ENCODE results near the gene SLX4IP.

SLX4IP gene

DNA sequence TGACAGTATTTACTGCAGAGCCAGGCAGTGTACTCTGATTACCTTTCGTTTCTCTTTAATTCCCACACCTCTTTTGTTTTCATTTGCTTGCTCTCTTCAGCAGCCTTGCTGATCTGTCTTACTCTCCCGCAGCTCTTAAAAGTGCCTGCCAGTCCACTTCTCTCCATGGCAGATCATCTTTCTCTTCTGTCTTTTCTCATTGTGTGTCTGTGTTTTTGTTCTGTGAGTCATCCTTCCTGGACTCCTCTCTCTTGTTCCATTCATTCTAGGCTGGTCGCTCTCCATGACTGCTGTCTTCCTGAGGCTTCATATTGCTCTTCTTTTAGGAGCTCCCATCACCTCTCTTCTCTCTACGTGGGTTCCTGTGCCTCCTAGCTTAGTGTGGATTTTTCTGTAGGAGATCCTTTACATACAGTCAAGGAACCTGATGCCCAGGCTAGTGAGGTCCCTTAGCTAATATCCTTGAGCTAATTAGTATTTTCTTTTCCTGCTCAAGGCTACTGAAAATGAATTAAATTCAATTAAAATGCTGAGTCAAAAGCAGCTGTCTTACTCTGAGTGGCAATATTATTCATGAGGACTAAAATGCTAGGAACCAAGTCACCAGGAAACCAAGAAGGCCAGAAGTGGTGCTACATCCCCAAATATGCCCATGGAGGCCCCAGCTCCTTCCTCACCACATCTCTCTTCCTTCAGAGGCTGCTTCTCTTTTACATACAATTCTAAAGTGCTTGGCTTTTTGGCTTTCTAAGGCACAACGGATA is 86.1 kb downstream of the SLX4IP start:
- no peak for DNase-seq

DNA sequence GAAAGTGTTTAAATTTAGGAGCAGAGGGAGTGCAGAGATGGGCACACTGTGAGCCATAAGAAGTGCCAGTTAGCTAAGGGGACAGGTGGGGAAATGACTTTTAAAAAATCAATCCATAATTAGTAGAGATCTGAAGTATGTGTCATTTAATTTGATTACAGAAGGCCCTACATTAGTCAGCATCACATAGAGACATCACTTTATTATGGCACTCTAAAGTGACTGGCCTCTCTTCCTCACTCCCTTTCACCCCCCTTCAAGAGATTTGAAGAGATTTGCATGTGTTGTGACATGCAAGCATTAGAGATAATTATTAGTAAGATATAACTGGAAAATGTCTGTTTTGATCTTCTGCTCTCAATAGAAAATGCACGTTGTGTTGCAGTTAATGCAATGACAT is 86.7 kb downstream of the SLX4IP start:
- DNase-seq, result no peak

GRCh38 chr20:10522328-10522727 is 87.2 kb downstream of the SLX4IP start:
- no peak for DNase-seq

DNA sequence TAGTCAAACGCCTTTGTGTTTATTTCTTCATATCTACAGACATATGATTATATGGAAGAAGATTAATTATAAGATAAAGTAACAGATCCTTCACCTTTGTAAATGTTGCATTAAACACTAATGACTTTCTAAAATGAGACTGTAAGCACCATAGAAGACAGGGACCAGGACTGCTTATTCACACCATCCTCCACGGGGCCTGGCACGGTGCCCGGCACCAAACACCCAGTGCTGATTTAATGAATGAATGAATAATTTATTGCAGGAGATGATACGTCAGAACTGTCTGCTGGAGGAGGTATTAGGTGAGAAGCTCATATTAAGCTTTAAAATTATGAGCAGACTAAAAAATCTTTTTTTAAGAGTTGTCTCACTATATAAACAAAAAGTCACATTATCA is 88.3 kb downstream of the SLX4IP start:
- DNase-seq, result no peak

DNA sequence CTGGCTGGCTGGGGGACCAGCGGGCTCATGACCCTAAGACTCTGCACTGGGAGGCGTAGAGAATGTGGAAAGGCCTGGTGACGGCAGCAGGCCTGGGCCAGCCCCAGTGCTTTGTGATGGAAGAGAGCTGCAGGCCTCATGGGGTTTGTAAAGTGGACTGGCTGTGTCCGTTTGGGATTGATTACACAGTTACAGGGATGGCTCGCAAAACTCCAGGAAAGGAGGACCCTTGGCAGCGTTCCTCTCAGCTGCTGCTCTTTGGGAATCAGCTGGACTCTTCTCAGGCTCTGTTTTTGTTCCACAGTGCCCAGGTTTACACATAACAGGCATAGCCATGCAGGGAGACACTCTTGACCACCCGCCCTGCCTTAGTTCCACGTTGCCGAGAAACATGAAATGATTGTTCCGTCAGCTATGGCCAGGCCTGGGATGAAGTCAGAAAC is 89.0 kb downstream of the SLX4IP start:
- no peak for DNase-seq

DNA sequence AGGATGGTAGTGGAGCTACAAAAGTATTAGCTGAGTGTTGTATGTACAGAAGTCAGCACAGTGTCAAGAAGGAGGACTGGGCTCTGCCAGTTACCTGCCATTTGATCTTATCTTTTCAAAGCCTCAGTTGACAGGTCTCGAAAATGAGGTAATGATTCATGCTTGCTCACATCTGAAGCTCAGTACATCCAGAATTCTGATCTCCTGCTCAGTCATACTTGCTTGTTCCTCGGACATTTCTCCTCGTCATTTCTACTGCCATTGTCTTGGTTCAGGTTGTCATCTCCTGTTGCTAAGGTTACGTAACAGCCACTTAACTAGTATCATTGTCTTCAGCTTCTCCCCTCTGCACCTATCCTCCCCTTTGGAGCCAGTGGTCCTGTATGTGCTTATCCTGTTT is 89.5 kb downstream of the SLX4IP start:
- DNase-seq, result no peak

- DNase-seq, result no peak
Measured at GRCh38 chr20:10527781-10528180, 92.7 kb downstream of the SLX4IP start.

GRCh38 chr20:10530883-10531282 is 95.8 kb downstream of the SLX4IP start:
- no peak for DNase-seq

- DNase-seq, result no peak
Measured at GRCh38 chr20:10531848-10532247, 96.7 kb downstream of the SLX4IP start.

DNA sequence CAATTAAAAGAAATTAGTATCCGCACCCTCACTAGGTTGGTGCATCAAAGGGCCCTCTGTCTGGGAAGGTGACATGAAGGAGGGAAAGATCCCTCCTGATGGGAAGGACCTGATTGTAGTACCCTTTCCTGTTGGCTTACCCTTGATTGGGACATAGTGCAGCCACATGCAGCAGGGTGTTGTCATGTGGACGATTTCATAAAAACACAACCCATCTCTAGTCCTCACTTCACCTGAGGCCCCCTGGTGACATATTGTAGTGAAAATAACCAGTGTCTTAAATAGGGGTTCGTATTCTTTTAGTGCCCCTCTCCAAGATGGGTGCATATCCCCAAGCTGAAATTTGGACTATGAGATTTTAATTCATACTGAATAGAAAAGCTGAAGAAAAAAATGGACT is 97.3 kb downstream of the SLX4IP start:
- no peak for DNase-seq

DNA sequence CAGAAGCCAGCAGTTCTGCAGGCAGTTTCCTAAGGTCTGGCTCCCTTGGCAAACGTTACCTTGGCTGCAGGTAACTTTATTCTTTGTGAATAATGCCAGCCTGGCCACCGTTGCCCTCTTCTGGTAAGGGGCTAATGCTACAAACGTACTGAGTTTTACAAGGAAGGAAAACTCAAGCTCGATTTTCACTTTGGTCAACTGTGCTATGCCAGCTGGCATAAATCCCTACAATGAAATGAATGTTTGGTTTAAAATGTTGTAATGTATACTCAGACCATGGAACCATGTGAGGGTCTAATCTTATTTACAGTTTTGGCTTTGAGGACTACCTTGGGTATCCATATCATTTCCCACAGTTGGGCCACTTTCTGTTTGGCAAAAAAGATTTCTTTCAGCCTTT is 101.4 kb downstream of the SLX4IP start:
- DNase-seq, result no peak

GRCh38 chr20:10537850-10538480 is 102.9 kb downstream of the SLX4IP start:
- DNase-seq, result no peak

DNA sequence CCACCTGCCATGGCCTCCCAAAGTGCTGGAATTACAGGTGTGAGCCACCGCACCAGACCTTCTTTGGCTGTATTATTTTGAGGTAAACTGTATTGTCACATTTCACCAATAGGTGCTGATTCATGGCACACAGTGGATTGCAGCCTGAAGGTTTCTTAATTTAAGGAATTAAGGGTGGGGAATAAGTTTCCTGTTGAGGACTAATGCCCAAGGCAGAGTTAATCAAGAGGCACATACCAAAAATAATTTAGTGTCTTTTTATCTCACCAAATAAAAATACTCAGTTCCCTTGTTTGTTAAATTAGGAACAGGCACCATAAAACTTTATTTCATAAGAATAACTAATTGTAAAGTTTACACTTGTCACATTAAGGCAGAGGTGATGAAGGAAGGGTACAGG is 103.7 kb downstream of the SLX4IP start:
- DNase-seq, result no peak

DNA sequence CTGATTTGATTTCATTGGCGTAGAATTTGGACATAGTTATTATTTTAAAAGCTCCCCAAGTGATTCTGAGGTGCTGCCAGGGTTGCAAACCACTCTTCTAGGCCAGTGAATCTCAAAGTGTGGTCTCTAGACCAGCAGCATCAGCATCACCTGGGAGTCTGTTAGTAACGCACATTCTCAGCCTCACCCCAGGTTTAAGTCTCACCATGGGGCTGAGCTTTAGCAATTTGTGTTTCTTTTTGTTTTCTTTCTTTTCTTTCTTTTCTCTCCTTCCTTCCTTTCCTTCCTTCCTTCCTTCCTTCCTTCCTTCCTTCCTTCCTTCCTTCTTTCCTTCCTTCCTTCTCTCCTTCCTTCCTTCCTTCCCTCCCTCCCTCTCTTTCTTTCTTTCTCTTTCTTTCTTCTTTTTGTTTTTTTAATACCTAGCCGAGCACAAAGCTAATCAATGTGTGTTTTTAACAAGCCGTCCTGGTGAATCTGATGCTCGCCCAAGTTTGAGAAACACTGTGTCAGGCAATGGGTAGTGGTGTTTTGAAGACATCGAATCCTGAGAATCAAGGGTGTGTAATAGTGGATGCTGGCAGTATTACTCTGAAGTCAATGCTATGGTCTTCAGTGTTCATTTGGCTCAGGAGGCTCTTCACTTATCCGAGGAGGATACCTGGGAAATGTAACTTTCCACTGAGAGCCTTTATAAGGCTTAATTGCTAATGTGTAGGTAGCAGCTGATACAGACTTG is 104.9 kb downstream of the SLX4IP start:
- DNase-seq, result no peak

GRCh38 chr20:10540636-10541493 is 105.8 kb downstream of the SLX4IP start:
- DNase-seq, result no peak

DNA sequence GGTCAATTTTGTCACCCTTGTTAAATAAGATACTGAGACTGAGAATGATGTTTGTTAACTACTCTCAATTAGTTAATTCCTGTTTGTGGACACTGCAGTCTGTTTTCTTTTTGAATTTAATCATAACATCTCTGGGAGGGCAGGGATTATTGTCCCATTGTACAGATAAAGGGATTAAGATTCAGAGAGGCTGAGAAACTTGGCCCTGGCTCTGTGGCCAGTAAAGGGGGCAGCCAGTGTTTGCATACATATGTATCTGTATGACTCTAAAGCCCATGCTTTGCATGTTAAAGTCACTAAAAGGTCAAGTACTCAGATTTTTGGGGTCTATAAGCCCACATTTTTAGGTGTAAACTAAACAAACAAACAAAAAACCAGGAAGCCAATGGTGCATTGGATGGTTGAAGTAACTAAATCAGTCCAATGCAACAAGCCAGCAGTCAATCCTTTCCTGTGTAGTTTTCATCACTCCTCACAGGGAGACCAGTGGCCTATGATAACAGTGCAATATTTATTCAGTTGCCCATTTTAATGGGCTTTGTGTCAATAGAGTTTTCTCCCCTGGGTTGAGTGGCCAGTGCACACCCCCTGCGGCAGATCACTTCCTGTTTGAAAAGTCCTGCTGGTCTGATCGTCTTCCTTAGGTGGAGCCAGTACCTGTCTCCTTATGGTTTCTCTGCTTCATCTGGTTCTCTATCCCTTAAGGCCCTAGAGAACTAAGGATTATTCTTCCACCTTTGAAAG is 106.7 kb downstream of the SLX4IP start:
- DNase-seq, result no peak

DNA sequence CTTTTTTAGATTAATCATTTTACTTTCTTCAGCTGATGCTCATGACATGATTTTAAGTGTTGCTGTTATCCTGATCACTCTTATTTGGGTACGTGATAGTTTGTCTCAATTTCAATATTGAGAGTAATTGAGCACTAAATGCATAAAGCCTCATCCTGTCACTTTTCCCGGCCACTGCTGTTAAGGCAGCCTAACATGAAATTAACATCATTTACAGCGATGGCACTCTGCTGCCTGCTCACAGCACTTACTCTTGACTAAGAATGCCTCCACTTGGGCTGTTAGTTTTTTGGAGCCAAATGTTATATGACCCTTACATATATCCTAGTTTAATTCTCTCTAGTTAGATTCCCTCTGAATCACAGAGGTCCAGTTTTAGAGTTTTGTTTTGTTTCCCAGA is 107.3 kb downstream of the SLX4IP start:
- DNase-seq, result no peak

DNA sequence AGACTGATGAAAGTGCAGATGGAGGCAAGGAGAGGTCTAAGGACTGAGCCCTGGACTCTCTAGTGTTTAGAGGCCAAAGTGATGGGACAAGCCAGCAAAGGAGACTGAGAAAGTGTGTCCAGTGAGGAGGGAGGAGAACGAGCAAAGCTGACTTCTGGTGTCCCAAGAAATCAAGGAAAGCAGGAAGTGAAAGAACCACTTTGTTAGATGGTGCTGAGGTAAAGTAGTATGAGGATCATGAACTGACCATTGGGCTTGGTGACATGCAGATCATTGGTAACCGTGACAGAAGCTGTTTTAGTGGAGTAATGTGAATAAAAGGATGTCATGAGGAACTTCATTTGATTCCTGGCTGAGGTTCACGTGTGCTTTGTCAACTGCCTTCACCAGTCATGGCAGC is 108.4 kb downstream of the SLX4IP start:
- DNase-seq, result no peak

DNA sequence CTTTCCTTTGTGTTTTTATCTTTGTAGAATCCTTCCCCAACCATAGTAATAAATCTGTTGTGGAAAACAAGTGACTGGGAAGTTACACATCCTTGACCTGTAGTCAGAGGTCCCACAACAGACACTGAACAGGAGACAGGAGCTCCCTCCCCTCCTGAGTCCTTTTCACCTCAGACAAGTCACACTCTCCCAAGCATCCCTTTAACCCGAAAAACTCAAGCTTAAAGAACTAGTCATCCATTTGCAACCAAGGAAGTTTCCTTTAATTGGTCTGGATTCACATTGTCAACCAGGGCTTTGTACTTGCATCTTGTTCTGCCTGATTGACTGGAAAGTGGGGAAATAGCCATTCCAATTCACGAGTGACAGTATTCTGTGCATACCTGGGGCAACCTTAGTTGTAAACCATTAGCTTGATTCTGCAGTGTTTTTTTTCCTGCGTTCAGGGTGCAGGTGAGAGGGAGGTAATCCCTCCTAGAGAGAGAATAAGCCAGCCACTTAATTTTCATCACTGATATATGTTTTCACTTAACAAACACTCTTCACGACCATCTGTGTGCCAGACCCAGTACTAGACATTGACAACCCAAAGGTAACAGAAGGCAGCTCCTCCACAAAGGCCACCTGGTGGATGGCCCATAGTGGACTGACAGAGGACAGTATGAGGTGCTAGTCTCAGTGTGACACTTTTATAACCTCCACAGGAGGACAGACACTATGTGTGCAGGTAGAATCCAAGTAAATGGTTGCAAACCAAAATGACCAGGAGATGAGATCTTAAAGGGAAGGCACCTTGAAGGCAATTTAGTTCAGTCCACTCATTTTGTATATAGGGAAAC is 112.4 kb downstream of the SLX4IP start:
- no peak for DNase-seq

- no peak for DNase-seq
Measured at GRCh38 chr20:10549511-10549910, 114.4 kb downstream of the SLX4IP start.

All from right kidney (tissue), 1 donor.